ENCODE measurements around the gene QPCTL. TPM values are rescaled to one million over a fixed set of nuclear protein-coding genes. Genes with fewer than 3 reads are reported as not detected.

Gene QPCTL
- total RNA-seq = 17.8 TPM

DNA sequence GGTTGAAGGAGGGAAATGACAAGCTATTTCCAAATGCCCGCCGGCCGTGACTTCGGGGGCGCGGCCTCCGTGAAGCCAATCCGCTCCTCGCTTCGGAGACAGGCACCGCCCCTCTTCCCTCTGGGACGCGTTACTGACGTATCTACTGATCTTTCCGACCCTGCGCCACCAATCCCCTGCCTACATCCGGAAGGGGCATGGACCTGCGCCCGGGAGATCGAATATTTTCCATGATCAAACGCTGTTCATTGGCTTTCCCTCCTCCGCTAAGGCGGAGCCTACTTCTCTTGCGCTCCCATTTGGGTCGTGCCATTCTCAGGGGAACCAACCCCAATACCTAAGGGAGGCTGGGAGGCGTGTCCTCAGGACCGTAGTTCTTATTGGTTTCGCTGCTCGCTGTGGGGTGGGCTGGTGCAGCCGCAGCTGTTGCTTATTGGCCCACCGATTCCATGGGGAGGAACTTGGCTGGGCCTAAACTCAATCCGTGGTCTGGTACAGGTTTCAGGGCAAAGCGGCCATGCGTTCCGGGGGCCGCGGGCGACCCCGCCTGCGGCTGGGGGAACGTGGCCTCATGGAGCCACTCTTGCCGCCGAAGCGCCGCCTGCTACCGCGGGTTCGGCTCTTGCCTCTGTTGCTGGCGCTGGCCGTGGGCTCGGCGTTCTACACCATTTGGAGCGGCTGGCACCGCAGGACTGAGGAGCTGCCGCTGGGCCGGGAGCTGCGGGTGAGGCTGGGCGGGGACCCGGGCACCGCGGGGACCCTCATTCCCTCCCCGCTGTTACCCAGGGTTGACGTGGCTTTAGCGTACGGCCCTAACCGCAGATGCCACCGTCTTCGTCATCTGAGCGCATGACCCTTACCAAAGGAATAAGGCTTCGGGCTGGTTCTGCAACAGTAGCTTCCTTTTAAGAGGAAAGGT lies at the start of gene QPCTL:
Gene QPCTL, plus strand, starts transcription at position 480 of the 919 bp plus-strand sequence. Its CDS starts 38 bp downstream, at position 518.
- peak; percentile 88 to 100 (median 99) for DNase-seq (ENCODE audit: low read depth in 2 of 3, low spot score in 2 of 3)

DNA sequence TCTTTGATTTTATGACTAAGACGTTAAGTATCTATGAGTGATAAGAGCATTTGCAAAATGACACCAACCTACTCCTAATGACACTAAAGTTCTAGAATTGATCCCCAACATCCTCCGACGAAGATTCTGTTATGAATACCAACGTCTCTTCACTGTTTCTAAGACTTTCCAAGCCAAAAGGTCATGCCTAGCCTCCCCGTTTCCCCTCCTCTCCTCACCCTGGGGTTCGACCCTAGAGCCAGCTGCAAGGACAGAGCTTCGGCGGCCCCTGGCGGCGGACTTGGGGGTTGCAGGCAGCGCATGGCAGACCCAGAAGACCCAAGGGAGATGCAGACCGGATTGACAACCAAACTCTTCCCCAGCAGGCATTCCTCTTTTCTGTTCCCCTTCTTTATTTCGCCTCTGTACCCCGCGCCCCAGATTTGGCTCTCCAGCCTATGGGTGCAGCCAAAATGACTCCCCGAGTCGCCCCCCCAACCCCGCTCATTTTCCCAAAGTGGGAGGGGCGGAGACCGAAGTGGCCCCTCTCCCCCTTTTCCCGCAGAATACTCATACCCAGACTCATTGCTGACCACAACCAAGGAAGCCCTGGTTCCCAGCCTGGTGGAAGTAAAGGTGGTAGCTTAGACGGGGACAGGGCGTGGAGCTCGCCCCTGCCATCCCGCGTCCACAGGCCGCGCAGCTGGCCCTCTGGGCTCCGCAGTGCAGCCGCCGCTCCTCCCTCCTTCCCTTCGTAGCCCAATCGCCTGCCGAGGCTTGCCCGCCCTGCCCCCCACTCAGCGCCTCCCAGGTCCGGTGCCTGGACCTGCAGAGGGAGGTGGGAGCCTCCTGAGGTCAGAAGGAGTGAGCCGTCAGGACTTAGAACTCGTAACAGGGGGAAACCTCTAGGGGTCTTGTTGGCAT lies 49.2 kb upstream of the QPCTL start:
- peak; percentile 81 to 88 (median 81) for DNase-seq (ENCODE audit: low read depth in 2 of 3, low spot score in 2 of 3)

DNA sequence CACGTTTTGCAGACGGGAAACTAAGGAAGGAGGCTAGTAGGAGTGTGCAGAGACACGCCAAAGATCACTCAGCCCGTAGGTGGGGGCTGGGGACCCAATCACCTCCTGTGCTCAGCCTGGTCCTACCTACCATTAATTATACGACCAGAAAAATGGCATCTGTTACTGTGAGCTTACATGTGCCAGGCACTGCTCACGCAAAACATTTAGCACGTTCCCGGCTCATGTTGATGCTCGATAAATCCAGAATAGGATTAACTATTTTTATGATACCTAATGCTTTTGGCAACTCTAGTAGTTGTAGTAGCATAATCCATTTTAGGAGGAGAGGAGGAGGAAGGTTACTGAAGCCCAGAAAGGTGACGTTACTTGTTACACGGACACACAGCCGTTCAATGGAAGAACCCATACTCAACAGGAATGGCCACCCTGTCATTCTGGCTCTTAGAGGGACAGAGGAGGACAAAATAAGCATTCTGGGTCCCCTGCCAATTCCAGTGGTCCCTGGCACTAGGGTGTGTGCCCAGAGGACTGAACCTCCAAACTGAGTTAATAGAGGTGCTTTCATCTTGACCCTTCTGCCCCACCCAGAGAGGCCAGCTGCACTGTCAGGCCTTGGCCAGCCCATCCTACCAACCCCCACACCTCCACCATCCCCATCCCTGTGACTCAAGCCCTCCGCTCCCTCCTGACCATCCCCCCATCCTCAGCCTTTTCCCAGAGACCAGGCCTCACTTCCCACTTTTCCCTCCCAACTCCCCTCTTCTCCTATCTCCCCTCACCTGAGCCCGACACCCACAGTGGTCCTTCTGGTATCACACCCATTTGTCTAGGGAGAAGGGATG lies 48.3 kb upstream of the QPCTL start:
- no peak for DNase-seq (ENCODE audit: low read depth in 2 of 3, low spot score in 2 of 3)

DNA sequence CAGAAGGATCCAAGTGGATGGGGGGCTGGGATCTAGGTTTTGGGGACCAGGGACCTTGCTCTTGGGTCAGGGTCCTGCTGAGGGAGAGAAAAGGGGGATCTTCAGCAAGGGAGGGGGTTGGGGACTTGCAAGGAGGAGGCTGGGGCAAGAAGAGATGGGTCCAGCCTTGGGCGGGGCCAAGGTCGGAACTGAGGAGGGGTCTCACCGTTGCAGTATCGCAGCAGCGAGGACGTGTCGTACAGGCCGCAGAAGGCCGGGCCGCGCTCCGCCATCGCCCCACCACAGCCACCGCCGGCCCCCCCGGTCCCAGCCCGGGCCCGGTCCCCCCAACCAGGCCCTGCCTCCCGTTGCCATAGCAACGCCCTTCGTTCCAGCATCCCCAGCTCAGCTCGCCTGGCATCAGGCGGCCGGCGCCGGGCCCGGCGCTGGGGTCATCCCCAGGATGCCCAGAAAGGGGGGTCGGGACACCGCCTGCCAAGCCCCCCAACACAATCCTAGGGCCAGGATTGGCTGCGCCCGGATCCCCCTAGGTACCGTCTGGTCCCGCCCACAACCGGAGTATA lies 47.3 kb upstream of the QPCTL start:
- DNase-seq (ENCODE audit: low read depth in 2 of 3, low spot score in 2 of 3) = no peak

DNA sequence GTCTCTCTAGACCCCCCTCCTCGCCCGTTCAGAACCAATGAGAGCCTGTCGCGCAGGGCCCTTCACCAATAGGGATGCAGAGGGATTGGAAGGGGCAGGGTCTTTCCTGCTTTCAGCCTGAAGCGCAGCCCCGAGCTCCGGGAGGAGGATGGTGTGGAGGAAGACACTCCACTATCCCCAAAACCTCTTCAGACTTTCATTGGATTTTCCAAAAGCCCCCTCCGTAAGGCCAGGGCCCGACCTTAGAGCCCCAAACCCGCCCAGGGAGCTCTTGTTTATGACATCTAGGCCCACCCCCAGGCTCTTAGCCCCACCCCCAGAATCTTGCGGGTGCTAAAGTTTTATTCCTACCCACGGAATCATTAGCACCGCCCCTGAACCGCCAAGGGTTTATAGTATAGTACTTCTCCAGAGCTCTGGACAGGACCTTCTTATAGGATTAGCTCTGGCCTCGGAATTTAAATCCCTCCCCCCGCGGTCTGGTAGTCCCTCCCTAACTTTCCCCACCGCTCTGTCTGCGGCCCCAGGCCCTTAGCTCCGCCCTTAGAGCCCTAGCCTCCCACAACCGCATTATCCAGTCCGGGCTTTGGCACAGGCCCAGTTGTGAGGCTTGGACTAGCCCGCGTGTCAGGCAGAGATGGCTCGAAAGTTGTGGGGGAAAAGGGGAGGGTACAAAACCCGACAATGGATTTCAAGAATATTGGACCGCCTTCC lies 46.7 kb upstream of the QPCTL start:
- DNase-seq (ENCODE audit: low read depth in 2 of 3, low spot score in 2 of 3) = peak; percentile 69 to 92 (median 88)

DNA sequence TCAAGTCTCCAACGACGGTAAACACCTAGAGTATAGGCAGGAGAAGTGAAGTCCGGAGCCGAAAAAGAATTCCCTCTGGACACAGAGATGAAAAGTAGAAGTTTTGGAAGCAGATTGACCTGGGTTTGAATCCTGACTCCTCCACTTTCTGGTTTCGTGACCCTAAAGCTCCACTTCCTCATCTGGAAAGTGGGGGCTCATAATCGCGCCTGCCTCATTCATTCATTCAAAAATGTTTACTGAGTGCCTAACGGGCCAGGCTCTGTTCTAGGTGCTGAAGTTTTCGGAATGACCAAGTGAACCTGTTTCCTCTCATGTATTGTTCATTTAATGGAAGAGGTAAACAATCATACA lies 46.1 kb upstream of the QPCTL start:
- DNase-seq (ENCODE audit: low read depth in 2 of 3, low spot score in 2 of 3) = no peak

DNA sequence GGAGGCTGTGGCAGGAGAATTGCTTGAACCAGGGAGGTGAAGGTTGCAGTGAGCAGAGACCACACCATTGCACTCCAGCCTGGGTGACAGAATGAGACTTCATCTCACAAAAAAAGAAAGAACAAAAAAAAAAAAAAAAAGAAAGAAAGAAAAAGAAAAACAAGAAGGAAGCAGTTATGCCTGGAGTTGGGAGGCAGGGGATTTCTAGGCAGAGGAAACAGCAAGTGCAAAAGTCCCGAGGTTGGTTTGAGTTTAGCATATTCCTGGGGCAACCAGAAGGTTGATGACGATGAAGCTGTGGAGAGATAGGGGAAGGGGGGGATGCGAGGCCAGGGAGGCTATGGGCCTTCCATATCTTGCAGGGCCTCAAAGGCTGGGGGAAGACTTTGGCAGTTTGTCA lies 41.7 kb upstream of the QPCTL start:
- no peak for DNase-seq (ENCODE audit: low read depth in 2 of 3, low spot score in 2 of 3)

DNA sequence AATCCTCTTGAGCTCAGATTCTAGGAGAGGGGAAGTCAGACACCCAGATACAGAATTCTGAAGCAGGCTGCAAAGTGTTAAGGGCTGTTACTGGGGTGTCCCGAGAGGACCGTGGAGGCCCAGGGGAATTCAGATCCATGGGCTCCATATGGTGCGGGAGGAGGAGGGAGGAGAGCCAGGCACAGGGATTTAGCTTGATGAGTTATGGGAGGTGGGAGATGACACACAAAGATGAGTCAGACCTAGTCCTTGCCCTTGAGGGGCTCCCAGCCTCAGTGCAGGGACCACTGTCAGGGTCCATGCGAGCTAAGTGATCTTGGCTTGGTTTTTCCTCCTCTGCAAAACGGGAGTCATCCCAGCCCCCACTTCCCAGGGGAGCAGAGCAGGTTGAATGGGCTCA lies 38.8 kb upstream of the QPCTL start:
- DNase-seq (ENCODE audit: low read depth in 2 of 3, low spot score in 2 of 3) = no peak

DNA sequence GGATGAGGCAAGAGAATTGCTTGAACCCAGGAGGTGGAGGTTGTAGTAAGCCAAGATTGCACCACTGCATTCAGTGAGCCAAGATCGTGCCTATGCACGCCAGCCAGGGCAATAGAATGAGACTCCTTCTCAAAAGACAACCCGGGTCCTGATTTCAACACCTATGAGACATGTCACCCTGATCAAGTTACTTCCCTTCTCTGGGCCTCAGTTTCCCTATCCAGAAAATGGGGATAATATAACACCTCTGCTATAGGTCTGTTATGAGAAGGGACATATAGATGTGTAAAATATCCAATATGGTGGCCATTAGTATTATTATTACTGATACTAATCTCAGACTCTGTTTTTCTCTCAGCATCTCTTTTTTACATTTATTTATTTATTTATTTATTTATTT lies 37.4 kb upstream of the QPCTL start:
- no peak for DNase-seq (ENCODE audit: low read depth in 2 of 3, low spot score in 2 of 3)

DNA sequence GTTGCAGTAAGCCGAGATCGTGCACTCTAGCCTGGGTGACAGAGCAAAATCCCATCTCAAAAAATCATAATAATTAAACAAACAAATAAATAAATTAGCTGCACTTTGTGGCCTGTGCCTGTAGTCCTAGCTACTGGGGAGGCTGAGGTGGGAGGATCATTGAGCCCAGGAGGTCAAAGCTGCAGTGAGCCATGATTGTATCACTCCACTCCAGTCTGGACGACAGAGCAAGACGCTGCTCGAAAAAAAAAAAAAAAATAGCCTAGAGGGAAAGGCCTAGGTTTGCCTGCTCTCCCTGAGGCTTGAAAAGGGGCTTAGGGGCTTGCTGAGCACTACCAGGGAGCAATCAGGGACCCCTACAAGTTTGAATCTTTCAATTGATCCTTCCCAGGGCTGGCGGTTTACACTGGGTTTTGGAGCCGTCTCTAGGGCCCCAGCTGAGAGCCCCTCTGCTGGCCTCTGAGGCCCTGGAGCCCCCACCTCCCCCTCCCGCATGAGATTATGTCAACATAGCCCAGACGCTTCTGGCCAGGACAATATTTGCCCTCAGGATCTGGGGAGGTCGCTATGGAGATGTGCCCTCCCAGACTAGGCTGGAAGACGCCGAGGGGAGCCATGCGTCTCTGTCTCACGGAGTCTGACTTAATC lies 34.8 kb upstream of the QPCTL start:
- no peak for DNase-seq (ENCODE audit: low read depth in 2 of 3, low spot score in 2 of 3)

DNA sequence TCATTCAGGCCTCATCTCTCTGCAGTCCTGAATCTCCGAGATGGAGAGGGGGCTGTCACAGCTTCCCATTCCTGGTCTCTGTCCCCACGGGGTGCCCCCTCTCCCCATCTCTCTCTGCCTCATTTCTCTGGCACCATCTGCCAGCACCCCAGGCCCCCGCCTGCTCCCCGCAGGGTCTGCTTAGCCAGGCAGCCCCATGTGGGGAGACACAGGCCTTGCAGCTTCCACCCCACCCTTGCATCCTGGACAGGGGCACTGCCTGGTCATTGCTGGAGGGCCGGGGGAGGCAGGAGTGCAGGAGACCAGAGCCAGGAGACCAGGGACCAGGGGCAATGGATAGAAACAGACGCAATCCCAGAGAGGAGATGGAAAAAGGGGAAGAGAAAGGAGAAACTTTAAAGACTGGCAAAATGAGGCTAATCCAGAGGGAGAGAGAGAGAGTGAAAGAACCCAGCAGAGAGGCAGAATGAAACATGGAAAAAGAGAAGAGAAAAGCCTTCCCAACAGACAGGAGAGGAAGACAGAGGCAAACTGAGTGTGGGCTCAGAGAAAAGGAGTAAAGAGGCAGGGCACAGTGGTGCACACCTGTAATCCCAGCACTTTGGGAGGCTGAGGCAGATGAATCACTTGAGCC lies 33.3 kb upstream of the QPCTL start:
- no peak for DNase-seq (ENCODE audit: low read depth in 2 of 3, low spot score in 2 of 3)

DNA sequence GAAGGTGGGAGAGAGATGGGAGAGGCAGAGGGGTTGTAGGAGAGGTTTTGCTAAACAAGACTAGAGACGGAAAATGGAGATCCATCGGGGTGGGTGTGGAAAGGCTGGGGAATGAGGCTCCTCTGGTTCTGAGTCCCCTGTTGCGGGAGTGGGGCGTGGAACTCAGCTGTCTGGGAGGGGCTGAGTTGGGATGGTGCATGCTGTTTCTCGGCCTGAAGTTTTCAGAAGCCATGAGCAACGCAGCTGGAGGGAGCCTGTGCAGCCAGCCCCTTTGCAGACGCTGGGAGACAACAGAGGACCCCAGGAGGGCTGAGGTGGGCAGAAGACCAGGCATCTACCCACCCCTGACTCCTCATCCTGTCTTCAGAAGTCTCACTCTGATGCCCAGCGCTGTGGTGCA lies 31.8 kb upstream of the QPCTL start:
- DNase-seq (ENCODE audit: low read depth in 2 of 3, low spot score in 2 of 3) = no peak

DNA sequence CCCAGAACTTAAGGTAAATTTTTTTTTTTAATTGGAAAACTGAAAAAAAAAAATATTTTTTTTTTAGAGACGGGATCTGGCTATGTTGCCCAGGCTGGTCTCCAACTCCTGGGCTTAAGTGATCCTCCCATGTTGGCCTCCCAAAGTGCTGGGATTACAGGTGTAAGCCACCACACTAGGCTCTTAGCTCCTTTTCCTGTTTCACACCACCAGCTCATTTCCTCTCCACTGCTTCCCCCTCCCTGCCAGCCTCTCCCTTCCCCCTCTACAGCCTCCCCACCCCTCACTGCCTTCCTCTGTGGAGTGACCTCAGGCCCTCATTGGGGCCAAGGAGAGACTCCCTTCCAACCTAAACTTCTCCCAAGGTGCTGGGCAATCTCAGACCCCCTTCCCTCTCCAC lies 28.7 kb upstream of the QPCTL start:
- DNase-seq (ENCODE audit: low read depth in 2 of 3, low spot score in 2 of 3) = no peak

DNA sequence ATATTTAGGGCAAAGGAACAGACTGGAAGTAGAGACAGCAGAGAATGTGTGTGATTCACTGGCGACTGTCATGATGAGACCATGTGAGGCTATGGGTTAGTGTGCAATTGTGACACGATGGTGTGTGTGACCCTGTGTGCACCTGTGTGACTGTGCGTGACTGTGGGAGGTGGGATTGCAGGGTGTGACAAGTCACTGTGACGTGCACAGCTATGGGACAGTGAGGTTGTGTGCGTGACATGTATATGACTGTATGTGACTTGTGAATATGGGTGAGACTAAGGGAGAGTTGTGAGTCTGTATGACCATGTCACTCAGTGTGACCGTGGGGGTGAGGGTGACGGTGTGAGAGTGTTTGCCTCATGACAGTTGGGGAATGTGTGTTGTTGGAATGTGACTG lies 27.9 kb upstream of the QPCTL start:
- DNase-seq (ENCODE audit: low read depth in 2 of 3, low spot score in 2 of 3) = no peak

DNA sequence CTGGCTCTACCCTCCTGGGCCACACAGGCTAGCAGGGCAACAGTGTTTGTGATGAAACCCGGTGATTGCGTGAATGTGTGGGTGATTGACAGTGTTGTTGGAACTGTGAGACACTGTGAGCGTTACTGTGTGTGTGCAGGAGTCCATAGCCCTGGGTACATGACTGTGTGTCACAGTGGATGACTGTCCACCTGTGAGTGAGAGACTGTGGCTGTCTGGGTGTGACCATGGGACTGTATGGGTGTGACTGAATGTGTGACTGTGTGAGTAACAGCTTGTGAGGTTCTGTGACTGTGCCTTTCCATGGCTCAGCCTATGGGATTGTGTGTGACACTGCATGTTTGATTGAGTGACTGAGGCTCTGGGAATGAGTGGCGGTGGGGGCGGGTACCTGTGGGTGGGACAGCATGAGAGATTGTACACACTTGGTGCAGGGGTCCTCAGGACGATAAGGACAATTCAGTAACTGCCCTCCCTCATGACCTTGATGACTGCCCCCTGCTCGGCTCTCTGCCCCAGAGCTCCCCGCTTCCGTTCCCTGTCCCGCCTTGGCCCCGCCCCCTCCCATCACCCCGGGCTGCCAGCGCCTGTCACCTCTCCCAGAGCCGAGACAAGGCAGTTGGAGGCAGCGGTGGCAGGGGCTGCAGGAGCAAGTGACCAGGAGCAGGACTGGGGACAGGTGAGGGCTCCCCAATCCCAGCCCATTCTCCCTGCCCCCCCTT lies 24.7 kb upstream of the QPCTL start, which contains the start of gene GIPR:
Gene GIPR, plus strand, starts transcription at position 602 of the 722 bp plus-strand sequence. CDS start 1,300 bp downstream, outside the sequence.
- DNase-seq (ENCODE audit: low read depth in 2 of 3, low spot score in 2 of 3) = no peak

DNA sequence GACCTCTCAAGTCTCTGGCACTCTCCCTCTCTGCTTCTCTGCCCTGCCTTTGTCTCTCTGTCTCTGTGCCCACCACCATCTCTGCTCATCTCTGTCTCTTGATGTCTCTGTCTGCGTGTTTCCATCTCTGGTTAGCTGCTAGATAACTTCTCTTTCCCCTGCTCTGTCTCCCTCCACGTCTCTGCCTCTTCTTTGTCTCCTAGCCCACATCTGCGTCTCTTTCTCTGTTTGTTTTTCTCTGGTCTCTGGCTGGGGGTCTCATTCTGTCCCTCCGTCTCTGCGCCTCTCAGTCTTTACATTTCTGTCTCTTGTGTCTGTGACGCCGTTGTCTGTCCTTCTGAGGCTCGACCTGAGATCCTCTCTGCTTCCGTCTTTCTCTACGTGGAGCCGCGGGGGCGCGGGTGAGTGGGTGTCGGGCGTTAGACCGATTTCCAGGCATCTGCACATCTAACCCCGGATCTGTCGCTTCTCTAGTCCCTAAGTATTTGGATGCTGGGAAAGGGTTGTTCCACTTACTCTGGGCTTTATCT lies 24.1 kb upstream of the QPCTL start:
- DNase-seq (ENCODE audit: low read depth in 2 of 3, low spot score in 2 of 3) = no peak

DNA sequence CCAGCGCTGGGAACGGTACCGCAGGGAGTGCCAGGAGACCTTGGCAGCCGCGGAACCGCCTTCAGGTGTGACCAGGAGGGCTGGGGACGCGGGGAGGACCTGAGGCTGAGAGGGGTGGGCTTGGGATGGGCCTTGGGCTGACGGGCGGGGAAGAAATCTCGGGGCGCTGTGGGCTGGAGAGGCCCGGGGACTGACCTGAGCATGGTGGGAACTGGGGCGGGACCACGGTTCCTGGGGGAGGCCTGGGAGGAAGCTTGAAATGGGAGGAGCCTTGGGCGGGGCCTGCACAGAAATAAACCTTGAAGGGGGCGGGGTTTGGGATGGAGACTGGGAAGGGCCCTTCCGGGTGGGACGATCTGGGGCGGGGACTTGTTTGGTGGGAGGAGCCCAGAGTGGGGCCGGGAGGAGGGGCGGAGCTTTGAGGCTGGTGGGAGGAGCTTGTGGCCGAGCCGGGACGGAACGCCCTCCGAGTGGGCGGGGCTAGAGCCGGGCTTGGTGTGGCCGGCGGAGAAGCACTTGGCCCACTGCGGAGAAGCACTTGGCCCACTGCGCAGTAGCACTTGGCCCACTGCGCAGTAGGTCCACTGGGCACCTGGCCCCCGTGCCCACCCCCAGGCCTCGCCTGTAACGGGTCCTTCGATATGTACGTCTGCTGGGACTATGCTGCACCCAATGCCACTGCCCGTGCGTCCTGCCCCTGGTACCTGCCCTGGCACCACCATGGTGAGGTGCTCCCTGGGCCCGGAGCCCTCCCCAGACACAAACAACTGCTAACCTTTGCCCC lies 21.6 kb upstream of the QPCTL start:
- DNase-seq (ENCODE audit: low read depth in 2 of 3, low spot score in 2 of 3) = peak in 2 of 3 donors; percentile 59 to 66
